HG03159 (cell line): ENCODE data around the gene HSF5.

ENCODE experiments used
- ATAC-seq: cut with Tn5 transposase; IDR thresholded peaks from one replicate; pipeline ENCODE4 v1.9.1; 2021; ENCODE audit warnings: mild to moderate bottlenecking, moderate library complexity; ENCODE audit not compliant: unreplicated experiment

The HSF5 gene

GRCh38 chr17:58487589-58488427 is at the start of gene HSF5:
HSF5 (minus strand) TSS chr17:58488408; CDS start chr17:58488274, 134 bp downstream.
- ATAC-seq, result peak; percentile 66

- ATAC-seq, result no peak
These were observed 49.1 kb upstream of the HSF5 start for GRCh38 chr17:58537266-58537665.

GRCh38 chr17:58536542-58536941 is 48.3 kb upstream of the HSF5 start:
- ATAC-seq, result no peak

- ATAC-seq, result no peak
These were observed 47.2 kb upstream of the HSF5 start for GRCh38 chr17:58535431-58535830.

GRCh38 chr17:58534901-58535421 is 46.8 kb upstream of the HSF5 start:
- no peak for ATAC-seq

GRCh38 chr17:58534331-58534730 is 46.1 kb upstream of the HSF5 start:
- ATAC-seq, result no peak

GRCh38 chr17:58533616-58534188 is 45.5 kb upstream of the HSF5 start:
- no peak for ATAC-seq

- no peak for ATAC-seq
These were observed 44.3 kb upstream of the HSF5 start for GRCh38 chr17:58532555-58532951.

- no peak for ATAC-seq
These were observed 43.7 kb upstream of the HSF5 start for GRCh38 chr17:58531661-58532554.

GRCh38 chr17:58531122-58531521 is 42.9 kb upstream of the HSF5 start:
- no peak for ATAC-seq

- ATAC-seq, result no peak
These were observed 42.4 kb upstream of the HSF5 start for GRCh38 chr17:58530655-58531054.

- no peak for ATAC-seq
These were observed 41.1 kb upstream of the HSF5 start for GRCh38 chr17:58529275-58529674.

- ATAC-seq, result no peak
These were observed 40.2 kb upstream of the HSF5 start for GRCh38 chr17:58528443-58528842.

- no peak for ATAC-seq
These were observed 39.7 kb upstream of the HSF5 start for GRCh38 chr17:58527949-58528348.

- no peak for ATAC-seq
These were observed 39.1 kb upstream of the HSF5 start for GRCh38 chr17:58527306-58527705.

GRCh38 chr17:58525239-58525638 is 37.0 kb upstream of the HSF5 start:
- ATAC-seq, result no peak

- ATAC-seq, result no peak
These were observed 33.5 kb upstream of the HSF5 start for GRCh38 chr17:58521680-58522079.

- ATAC-seq, result no peak
These were observed 32.7 kb upstream of the HSF5 start for GRCh38 chr17:58520843-58521430.

GRCh38 chr17:58517928-58518609 is 29.9 kb upstream of the HSF5 start:
- peak; percentile 78 for ATAC-seq

GRCh38 chr17:58517378-58517927 is 29.2 kb upstream of the HSF5 start:
- ATAC-seq, result no peak
